Measurements from ENCODE around the gene LIPA. TPM values are rescaled to one million over a fixed set of nuclear protein-coding genes. Genes with fewer than 3 reads are reported as not detected.
A peak's percentile ranks its signal among the peaks of the same experiment; 100 is the strongest.

LIPA gene
- polyA plus RNA-seq, 1 experiment = 51.6 TPM

- Histone ChIP-seq H3K27me3 (ENCODE audit: control insufficient read depth, insufficient read depth, low read length) (no peaks in the 10 kb centered on the region), H3K4me3 (ENCODE audit: low read depth, low read length) (no peak overlapping the region)
- POLR2A ChIA-PET = no interaction called here
Measured at GRCh38 chr10:89217057-89217990, 34.3 kb downstream of the LIPA start.

GRCh38 chr10:89216056-89216455 lies 35.5 kb downstream of the LIPA start:
- no peaks in the 10 kb centered on the region for H3K27me3 ChIP-seq (ENCODE audit: control insufficient read depth, insufficient read depth, low read length)
- no peaks in the 10 kb centered on the region for H3K9me3 ChIP-seq (ENCODE audit: control insufficient read depth, insufficient read depth, low read length)
- no peak for DNase-seq (ENCODE audit: low read depth, low spot score)
- ChIA-PET CTCF (interaction anchor here (0.6 to 4.2 kb wide), 12 partner anchors 8 to 410 kb away, joined by 3 to 147 read pairs (median 4); partner anchors contain the start of gene FAS), POLR2A (no interaction called here)
- H3K27ac ChIP-seq (ENCODE audit: low read depth, low read length) = no peak overlapping the region
- no peak for TF ChIP-seq CTCF (IDR thresholded peaks at IDR 0.05; ENCODE audit: low read depth, low read length)
- H3K4me3 ChIP-seq (ENCODE audit: low read depth, low read length) = no peak overlapping the region

More at GRCh38 chr10:89217057-89217990, 34.3 kb downstream of the LIPA start:
- Histone ChIP-seq H3K27ac (ENCODE audit: low read depth, low read length) (no peak overlapping the region), H3K9me3 (ENCODE audit: control insufficient read depth, insufficient read depth, low read length) (no peaks in the 10 kb centered on the region)
- DNase-seq (ENCODE audit: low read depth, low spot score) = peak; percentile 38
- CTCF ChIA-PET = interaction anchor here (0.6 to 5.2 kb wide), 67 partner anchors 8 to 652 kb away, joined by 3 to 83 read pairs (median 5); partner anchors contain the start of genes CH25H, FAS, IFIT1 and IFIT5
- peak; percentile 67 for TF ChIP-seq CTCF (IDR thresholded peaks at IDR 0.05; ENCODE audit: low read depth, low read length)

- ChIA-PET CTCF (interaction anchor here (0.6 to 4.2 kb wide), 8 partner anchors 8 to 283 kb away, joined by 3 to 147 read pairs (median 3); partner anchors contain the start of gene FAS), POLR2A (no interaction called here)
- Histone ChIP-seq H3K9me3 (ENCODE audit: control insufficient read depth, insufficient read depth, low read length) (no peaks in the 10 kb centered on the region), H3K27ac (ENCODE audit: low read depth, low read length) (no peak overlapping the region), H3K27me3 (ENCODE audit: control insufficient read depth, insufficient read depth, low read length) (no peaks in the 10 kb centered on the region), H3K4me3 (ENCODE audit: low read depth, low read length) (no peak overlapping the region)
- DNase-seq (ENCODE audit: low read depth, low spot score) = no peak
- no peak for TF ChIP-seq CTCF (IDR thresholded peaks at IDR 0.05; ENCODE audit: low read depth, low read length)
Measured at GRCh38 chr10:89215511-89215910, 36.1 kb downstream of the LIPA start.

- no peak overlapping the region for H3K4me3 ChIP-seq (ENCODE audit: low read depth, low read length)
- CTCF ChIA-PET = interaction anchor here (0.8 to 4.2 kb wide), 19 partner anchors 11 to 444 kb away, joined by 3 to 147 read pairs (median 4); partner anchors contain the start of gene FAS
- no peaks in the 10 kb centered on the region for H3K9me3 ChIP-seq (ENCODE audit: control insufficient read depth, insufficient read depth, low read length)
- no peak for DNase-seq (ENCODE audit: low read depth, low spot score)
- no peaks in the 10 kb centered on the region for H3K27me3 ChIP-seq (ENCODE audit: control insufficient read depth, insufficient read depth, low read length)
- H3K27ac ChIP-seq (ENCODE audit: low read depth, low read length) = no peak overlapping the region
- POLR2A ChIA-PET = no interaction called here
- no peak for TF ChIP-seq CTCF (IDR thresholded peaks at IDR 0.05; ENCODE audit: low read depth, low read length)
Measured at GRCh38 chr10:89214566-89215165, 36.9 kb downstream of the LIPA start.
